ENCODE results near the gene SLC25A29. TPM values are rescaled to one million over a fixed set of nuclear protein-coding genes. Genes with fewer than 3 reads are reported as not detected.
A peak's percentile ranks its signal among the peaks of the same experiment; 100 is the strongest.

SLC25A29 gene
- total and polyA plus RNA-seq, 2 donors from 2014 or later = 88.5 to 152 TPM

DNA sequence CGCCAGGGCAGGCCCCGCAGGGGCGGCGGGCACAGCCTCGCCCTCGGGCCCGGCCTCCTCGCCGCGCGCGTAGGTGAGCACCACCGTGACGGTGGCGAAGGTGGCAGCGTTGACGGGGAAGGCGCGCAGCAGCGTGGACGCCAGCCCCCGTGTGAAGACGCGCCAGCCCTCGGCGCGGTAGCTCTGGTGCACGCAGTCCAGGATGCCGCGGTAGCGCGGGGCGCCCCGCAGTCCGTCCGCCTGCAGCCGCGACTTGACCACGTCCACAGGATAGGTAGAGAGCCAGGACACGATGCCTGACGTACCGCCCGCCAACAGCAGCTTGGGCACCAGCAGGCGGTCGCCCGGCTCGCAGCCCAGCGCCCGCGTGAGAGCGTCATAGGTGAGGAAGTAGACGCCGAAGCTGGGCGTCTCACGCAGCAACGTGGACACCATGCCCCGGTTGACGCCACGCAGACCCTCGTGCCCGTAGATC, 13.9 kb downstream of the SLC25A29 start:
- peak in 1 of 5 donors; percentile 79 for DNase-seq
- Histone ChIP-seq H3K9ac (ENCODE audit: low read length in 3 of 3) (no peak overlapping the region), H3K36me3 (ENCODE audit: control insufficient read depth in 2 of 3, insufficient read depth in 3 of 3, low read length in 3 of 3) (peaks cover 0 to 9% (median 0%) of the 10 kb centered on the region in 3 donors), H3K4me1 (ENCODE audit: control insufficient read depth in 2 of 3, insufficient read depth in 2 of 3, low read depth in 1 of 3, low read length in 3 of 3) (peaks cover 0 to 23% (median 9%) of the 10 kb centered on the region in 3 donors), H3K9me3 (ENCODE audit: control insufficient read depth in 2 of 3, insufficient read depth in 1 of 3, low read length in 3 of 3) (no peaks in the 10 kb centered on the region), H3K27me3 (ENCODE audit: control insufficient read depth, insufficient read depth, low read length) (no peaks in the 10 kb centered on the region), H3K4me3 (ENCODE audit: low read length in 3 of 3) (no peak overlapping the region), H3K27ac (ENCODE audit: low read depth in 2 of 2, low read length in 2 of 2) (no peak overlapping the region)
- FAIRE-seq = no peak
- intact Hi-C loops (cut with DNase I) = no loop called here
- TF ChIP-seq, protein P1, sequence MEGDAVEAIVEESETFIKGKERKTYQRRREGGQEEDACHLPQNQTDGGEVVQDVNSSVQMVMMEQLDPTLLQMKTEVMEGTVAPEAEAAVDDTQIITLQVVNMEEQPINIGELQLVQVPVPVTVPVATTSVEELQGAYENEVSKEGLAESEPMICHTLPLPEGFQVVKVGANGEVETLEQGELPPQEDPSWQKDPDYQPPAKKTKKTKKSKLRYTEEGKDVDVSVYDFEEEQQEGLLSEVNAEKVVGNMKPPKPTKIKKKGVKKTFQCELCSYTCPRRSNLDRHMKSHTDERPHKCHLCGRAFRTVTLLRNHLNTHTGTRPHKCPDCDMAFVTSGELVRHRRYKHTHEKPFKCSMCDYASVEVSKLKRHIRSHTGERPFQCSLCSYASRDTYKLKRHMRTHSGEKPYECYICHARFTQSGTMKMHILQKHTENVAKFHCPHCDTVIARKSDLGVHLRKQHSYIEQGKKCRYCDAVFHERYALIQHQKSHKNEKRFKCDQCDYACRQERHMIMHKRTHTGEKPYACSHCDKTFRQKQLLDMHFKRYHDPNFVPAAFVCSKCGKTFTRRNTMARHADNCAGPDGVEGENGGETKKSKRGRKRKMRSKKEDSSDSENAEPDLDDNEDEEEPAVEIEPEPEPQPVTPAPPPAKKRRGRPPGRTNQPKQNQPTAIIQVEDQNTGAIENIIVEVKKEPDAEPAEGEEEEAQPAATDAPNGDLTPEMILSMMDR (IDR thresholded peaks at IDR 0.05; ENCODE audit: borderline replicate concordance, extremely low read depth, insufficient read depth) = no peak

DNA sequence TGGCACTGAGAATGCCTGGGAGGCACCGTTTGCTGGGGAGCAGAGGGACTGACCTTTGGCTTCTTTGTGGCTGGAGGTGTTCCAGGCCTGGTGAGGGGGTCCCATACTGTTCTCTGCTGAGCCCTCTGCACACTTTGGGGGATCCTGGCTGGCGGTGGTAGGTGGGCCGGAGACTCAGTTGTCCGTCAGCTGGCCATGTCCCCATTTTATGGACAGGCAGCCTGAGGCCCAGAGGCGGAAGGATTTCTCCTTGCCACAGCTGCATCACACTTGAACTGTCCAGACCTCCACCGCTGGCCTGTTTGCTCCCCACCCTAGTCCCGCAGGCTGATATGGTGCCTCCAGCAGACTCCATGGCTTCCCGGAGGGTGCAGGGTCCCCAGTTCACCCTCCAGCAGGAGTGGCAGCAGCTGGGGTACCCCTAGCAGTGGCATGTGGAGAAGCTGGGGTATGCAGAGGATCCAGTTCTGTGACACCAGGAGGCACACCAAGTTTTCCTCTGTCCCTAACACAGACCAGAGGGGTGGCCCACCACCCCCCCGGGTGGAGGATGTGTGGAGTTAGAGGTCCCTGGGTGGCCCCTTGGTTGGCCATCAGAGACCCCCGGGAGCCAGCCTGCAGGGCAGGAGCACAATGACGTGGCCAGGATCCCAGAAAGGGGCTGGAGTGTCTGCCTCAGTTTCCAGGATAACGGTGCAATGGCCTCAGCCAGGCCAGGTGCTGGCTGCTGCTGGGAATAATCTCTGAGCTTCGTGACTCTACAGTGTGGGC, 14.8 kb downstream of the SLC25A29 start:
- H3K27me3 ChIP-seq (ENCODE audit: control insufficient read depth, insufficient read depth, low read length) = no peaks in the 10 kb centered on the region
- H3K36me3 ChIP-seq (ENCODE audit: control insufficient read depth in 2 of 3, insufficient read depth in 3 of 3, low read length in 3 of 3) = peaks cover 0 to 9% (median 0%) of the 10 kb centered on the region in 3 donors
- no peak overlapping the region for H3K9ac ChIP-seq (ENCODE audit: low read length in 3 of 3)
- FAIRE-seq (no peak), DNase-seq (peak in 1 of 5 donors; percentile 54)
- H3K9me3 ChIP-seq (ENCODE audit: control insufficient read depth in 2 of 3, insufficient read depth in 1 of 3, low read length in 3 of 3) = no peaks in the 10 kb centered on the region
- no peak overlapping the region for H3K4me3 ChIP-seq (ENCODE audit: low read length in 3 of 3)
- peaks cover 0 to 21% (median 9%) of the 10 kb centered on the region in 3 donors for H3K4me1 ChIP-seq (ENCODE audit: control insufficient read depth in 2 of 3, insufficient read depth in 2 of 3, low read depth in 1 of 3, low read length in 3 of 3)
- intact Hi-C loops (cut with DNase I) = no loop called here
- TF ChIP-seq, protein P1 (IDR thresholded peaks at IDR 0.05; ENCODE audit: borderline replicate concordance, extremely low read depth, insufficient read depth) = no peak
- H3K27ac ChIP-seq (ENCODE audit: low read depth in 2 of 2, low read length in 2 of 2) = no peak overlapping the region

DNA sequence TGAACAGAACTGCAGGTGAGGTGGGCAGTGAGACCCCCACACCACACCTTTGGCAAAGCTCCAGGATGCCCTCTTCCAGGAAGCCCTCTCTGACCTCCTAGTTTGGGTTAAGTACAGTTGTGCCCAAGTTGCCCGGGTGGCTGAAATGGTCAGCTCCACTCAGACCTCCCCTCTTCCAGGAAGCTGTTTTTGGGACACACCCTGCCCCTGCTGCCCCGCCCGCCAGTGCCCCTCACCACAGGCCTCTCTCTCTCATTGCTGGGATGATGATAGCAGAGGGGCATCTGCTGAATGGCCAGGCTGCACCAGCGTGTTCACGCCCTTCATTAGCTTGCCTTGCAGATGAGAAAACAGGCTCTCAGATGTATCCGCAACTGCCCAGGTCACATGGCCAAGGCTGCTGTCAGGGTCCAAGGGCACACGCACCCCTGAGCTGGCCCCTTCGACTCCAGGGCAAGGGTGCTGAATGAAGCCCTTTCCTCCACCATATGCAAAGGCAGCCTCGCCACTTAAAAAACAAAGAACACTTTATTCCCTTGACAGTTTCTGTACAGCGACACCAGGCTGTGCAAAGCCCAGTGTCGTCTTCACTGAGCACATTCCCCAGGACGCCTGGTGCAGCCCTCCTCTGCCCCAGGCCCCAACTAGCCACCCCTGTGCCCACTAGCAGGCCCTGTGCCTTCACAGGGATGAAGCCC, 15.5 kb downstream of the SLC25A29 start:
- Histone ChIP-seq H3K9ac (ENCODE audit: low read length in 3 of 3) (no peak overlapping the region), H3K27me3 (ENCODE audit: control insufficient read depth, insufficient read depth, low read length) (no peaks in the 10 kb centered on the region), H3K36me3 (ENCODE audit: control insufficient read depth in 2 of 3, insufficient read depth in 3 of 3, low read length in 3 of 3) (peaks cover 0 to 9% (median 0%) of the 10 kb centered on the region in 3 donors), H3K4me1 (ENCODE audit: control insufficient read depth in 2 of 3, insufficient read depth in 2 of 3, low read depth in 1 of 3, low read length in 3 of 3) (peaks cover 0 to 25% (median 9%) of the 10 kb centered on the region in 3 donors), H3K4me3 (ENCODE audit: low read length in 3 of 3) (no peak overlapping the region), H3K27ac (ENCODE audit: low read depth in 2 of 2, low read length in 2 of 2) (no peak overlapping the region), H3K9me3 (ENCODE audit: control insufficient read depth in 2 of 3, insufficient read depth in 1 of 3, low read length in 3 of 3) (no peaks in the 10 kb centered on the region)
- DNase-seq (peak in 1 of 5 donors; percentile 48), FAIRE-seq (no peak)
- intact Hi-C loops (cut with DNase I) = no loop called here
- TF ChIP-seq, protein P1 (IDR thresholded peaks at IDR 0.05; ENCODE audit: borderline replicate concordance, extremely low read depth, insufficient read depth) = no peak

All from kidney (tissue), 14 donors.